ENCODE results near the gene LIPT2.

GRCh38 chr11:74493791-74494630 is 487 bp upstream of the LIPT2 start:
- TF ChIP-seq CTCF (IDR thresholded peaks at IDR 0.05), result peak in 1 of 4 experiments; percentile 11
- no peak for TF ChIP-seq POLR2A (IDR thresholded peaks at IDR 0.05)
- no peak for TF ChIP-seq EP300 (IDR thresholded peaks at IDR 0.05)
- TF ChIP-seq POLR2AphosphoS5 (IDR thresholded peaks at IDR 0.05), result no peak

All from sigmoid colon (tissue), 4 donors.